Thyroid gland (tissue), 4 donors: Measurements from ENCODE around the gene RPS28. TPM values are rescaled to one million over a fixed set of nuclear protein-coding genes. Genes with fewer than 3 reads are reported as not detected.
"Not testable (repeated sequence)": the region's sequence is repeated elsewhere in the genome, so short reads cannot be mapped to it uniquely, and the experiment has no call there.

Experiments
- DNase-seq, 2 donors: peaks; one replicate each; pipeline ENCODE4 v3.0.0-alpha.2; 2019
- H3K27ac ChIP-seq, 3 donors: fragments of 200-600 bp; sonication (generic); 1 replicate in 2 of 3; 2 replicates in 1 of 3; pipeline ENCODE4 v1.5.1; 2016 to 2019; ENCODE audit warnings: mild to moderate bottlenecking in 1 of 3, moderate library complexity in 1 of 3
- H3K27me3 ChIP-seq: fragments of 200-600 bp; sonication (generic); one replicate; pipeline ENCODE4 v1.5.1; 2019
- H3K36me3 ChIP-seq, 2 donors: fragments of 200-600 bp; sonication (generic); one replicate each; pipeline ENCODE4 v1.5.1; 2016 to 2019
- H3K4me1 ChIP-seq, 2 donors: fragments of 200-600 bp; sonication (generic); one replicate each; pipeline ENCODE4 v1.5.1; 2017 to 2019
- H3K4me3 ChIP-seq, 3 donors: fragments of 200-600 bp; sonication (generic); replicated peaks in 1 of 3; 1 replicate in 2 of 3; 2 replicates in 1 of 3; pipeline ENCODE4 v1.5.1; 2016; ENCODE audit warnings: mild to moderate bottlenecking in 1 of 3
- H3K9me3 ChIP-seq: fragments of 200-600 bp; sonication (generic); one replicate; pipeline ENCODE4 v1.5.1; 2017
- CTCF ChIP-seq, 6 experiments: fragments of 200-600 bp in 3 of 6; fragments of 450-650 bp in 3 of 6; sonication (generic) in 3 of 6; IDR thresholded peaks; one replicate each; pipeline ENCODE4 v1.5.1; 2016 to 2019; ENCODE audit warnings: antibody characterized with exemption in 6 of 6, mild to moderate bottlenecking in 2 of 6, inconsistent platforms in 1 of 6, moderate library complexity in 1 of 6
- POLR2A ChIP-seq, 2 donors: fragments of 450-650 bp; IDR thresholded peaks; one replicate each; pipeline ENCODE4 v1.6.1; 2017; ENCODE audit warnings: antibody characterized with exemption in 2 of 2, mild to moderate bottlenecking in 2 of 2, moderate library complexity in 1 of 2
- WGBS, 2 donors: methylation state at CpG; one replicate each; pipeline ENCODE4 v1.1.5; 2017; 5-methylcytosine and 5-hydroxymethylcytosine counted together
- intact Hi-C: fragments of 100-400 bp; cut with DNase I; formaldehyde crosslinking; loops from one replicate; pipeline ENCODE4 v1.15.1; 2023
- total RNA-seq, 4 donors: library from RNA; depleted of rRNA; stranded (reverse); fragments of >200 nt; gene quantifications; one replicate each; pipeline ENCODE4 v1.2.3, GENCODE V29; 2016

RPS28 gene
- total RNA-seq, 4 donors from 2014 or later, result 262 to 525 (median 420) TPM

DNA sequence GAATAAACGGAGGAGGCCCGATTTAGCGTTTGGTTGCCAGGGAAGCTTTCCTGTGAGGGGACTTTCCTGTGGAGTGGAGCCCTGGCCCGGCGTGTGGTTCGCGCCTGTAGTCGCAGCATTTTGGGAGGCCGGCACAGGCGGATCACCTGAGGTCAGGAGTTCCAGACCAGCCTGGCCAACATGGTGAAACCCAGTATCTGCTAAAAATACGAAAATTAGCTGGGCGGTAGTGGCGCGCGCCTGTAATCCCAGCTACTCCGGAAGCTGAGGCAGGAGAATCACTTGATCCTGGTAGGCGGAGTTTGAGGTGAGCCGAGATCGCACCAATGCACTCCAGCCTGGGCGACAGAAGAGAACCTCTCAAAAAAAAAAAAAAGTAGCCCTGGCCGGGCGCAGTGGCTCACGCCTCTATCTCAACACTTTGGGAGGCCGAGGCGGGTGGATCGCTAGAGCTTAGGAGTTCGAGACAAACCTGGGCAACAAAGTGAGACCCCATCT is 14.8 kb downstream of the RPS28 start:
- intact Hi-C loops, result loop anchor here (10.0 kb wide), 1 partner anchor 249 kb away; no protein-coding TSS in a partner anchor
- peak; percentile 28 to 33 for DNase-seq

DNA sequence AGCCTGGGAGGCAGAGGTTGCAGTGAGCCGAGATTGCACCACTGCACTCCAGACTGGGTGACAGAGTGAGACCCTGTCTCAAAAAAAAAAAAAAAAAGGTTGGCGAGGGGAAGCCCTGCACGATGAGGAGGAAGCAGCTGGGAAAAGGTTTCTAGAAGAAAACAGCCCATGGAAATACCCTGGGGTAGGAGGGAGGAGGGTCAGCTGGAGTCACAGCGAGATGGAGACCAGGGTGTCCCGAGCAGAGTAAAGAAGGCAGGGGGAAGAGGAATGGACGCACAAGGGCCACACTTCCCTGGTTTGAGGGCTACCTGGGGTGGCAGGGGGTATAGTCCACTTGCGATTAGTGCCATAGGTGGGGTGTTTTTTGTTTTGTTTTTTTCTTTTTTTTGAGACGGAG is 15.4 kb downstream of the RPS28 start:
- TF ChIP-seq CTCF (IDR thresholded peaks at IDR 0.05), result no peak
- TF ChIP-seq POLR2A (IDR thresholded peaks at IDR 0.05), result no peak
- no peak overlapping the region for H3K4me3 ChIP-seq
- no peak overlapping the region for H3K27ac ChIP-seq
- H3K9me3 ChIP-seq, result no peaks in the 10 kb centered on the region
- H3K36me3 ChIP-seq, result no peaks in the 10 kb centered on the region
- intact Hi-C loops, result loop anchor here (10.0 kb wide), 1 partner anchor 248 kb away; no protein-coding TSS in a partner anchor
- 64 to 67% methylated on average over 8 of the region's 8 CpGs for WGBS, 2 donors
- peaks cover 0 to 20% of the 10 kb centered on the region in 2 donors for H3K4me1 ChIP-seq
- H3K27me3 ChIP-seq, result no peaks in the 10 kb centered on the region
- no peak for DNase-seq

More for the DNA sequence above, 14.8 kb downstream of the RPS28 start:
- no peaks in the 10 kb centered on the region for H3K9me3 ChIP-seq
- 27 to 40% methylated on average over 26 to 27 of the region's 27 CpGs for WGBS, 2 donors
- no peaks in the 10 kb centered on the region for H3K27me3 ChIP-seq
- H3K4me3 ChIP-seq, result no peak overlapping the region
- TF ChIP-seq POLR2A (IDR thresholded peaks at IDR 0.05), result no peak
- TF ChIP-seq CTCF (IDR thresholded peaks at IDR 0.05), result no peak
- H3K4me1 ChIP-seq, result peaks cover 0 to 20% of the 10 kb centered on the region in 2 donors
- H3K36me3 ChIP-seq, result no peaks in the 10 kb centered on the region
- no peak overlapping the region for H3K27ac ChIP-seq

GRCh38 chr19:8337728-8338127 is 16.4 kb downstream of the RPS28 start:
- intact Hi-C loops, result loop anchor here (10.0 kb wide), 1 partner anchor 247 kb away; no protein-coding TSS in a partner anchor
- no peaks in the 10 kb centered on the region for H3K36me3 ChIP-seq
- H3K4me1 ChIP-seq, result peaks cover 2 to 24% of the 10 kb centered on the region in 2 donors
- no peak for DNase-seq
- H3K4me3 ChIP-seq, result no peak overlapping the region
- H3K27me3 ChIP-seq, result no peaks in the 10 kb centered on the region
- 72 to 78% methylated on average over 7 of the region's 7 CpGs for WGBS, 2 donors
- TF ChIP-seq CTCF (IDR thresholded peaks at IDR 0.05) (no peak), POLR2A (IDR thresholded peaks at IDR 0.05) (no peak)
- H3K9me3 ChIP-seq, result no peaks in the 10 kb centered on the region
- no peak overlapping the region for H3K27ac ChIP-seq

GRCh38 chr19:8338835-8339234 is 17.5 kb downstream of the RPS28 start:
- H3K27me3 ChIP-seq, result no peaks in the 10 kb centered on the region
- no peaks in the 10 kb centered on the region for H3K36me3 ChIP-seq
- 49 to 59% methylated on average over 6 of the region's 6 CpGs for WGBS, 2 donors
- H3K27ac ChIP-seq, result no peak overlapping the region
- intact Hi-C loops, result loop anchor here (10.0 kb wide), 1 partner anchor 246 kb away; no protein-coding TSS in a partner anchor
- TF ChIP-seq CTCF (IDR thresholded peaks at IDR 0.05), result no peak
- TF ChIP-seq POLR2A (IDR thresholded peaks at IDR 0.05), result no peak
- H3K4me3 ChIP-seq, result no peak overlapping the region
- no peaks in the 10 kb centered on the region for H3K9me3 ChIP-seq
- H3K4me1 ChIP-seq, result peaks cover 8 to 16% of the 10 kb centered on the region in 2 donors
- no peak for DNase-seq

GRCh38 chr19:8340341-8341096 is 19.2 kb downstream of the RPS28 start:
- Histone ChIP-seq H3K36me3 (no peaks in the 10 kb centered on the region), H3K4me3 (no peak overlapping the region), H3K27me3 (no peaks in the 10 kb centered on the region), H3K9me3 (no peaks in the 10 kb centered on the region), H3K27ac (peak overlapping the region in 1 of 3 donors; percentile 73), H3K4me1 (peaks cover 6 to 8% of the 10 kb centered on the region in 2 donors)
- intact Hi-C loops, result loop anchor here (10.0 kb wide), 1 partner anchor 104 kb away; the partner anchor contains the start of gene HNRNPM
- 46 to 56% methylated on average over 15 of the region's 15 CpGs for WGBS, 2 donors
- TF ChIP-seq CTCF (IDR thresholded peaks at IDR 0.05) (peak in 1 of 6 experiments; percentile 11), POLR2A (IDR thresholded peaks at IDR 0.05) (no peak)
- peak; percentile 32 to 40 for DNase-seq

GRCh38 chr19:8341504-8341903 is 20.2 kb downstream of the RPS28 start:
- H3K4me3 ChIP-seq, result not testable (repeated sequence)

More at GRCh38 chr19:8341504-8341903, 20.2 kb downstream of the RPS28 start:
- H3K27me3 ChIP-seq, DNase-seq, H3K4me1 ChIP-seq, H3K36me3 ChIP-seq, H3K9me3 ChIP-seq: not testable (repeated sequence)
- peak overlapping the region in 1 of 3 donors; percentile 73 for H3K27ac ChIP-seq
- intact Hi-C loops, result loop anchor here (10.0 kb wide), 1 partner anchor 103 kb away; the partner anchor contains the start of gene HNRNPM
- 88 to 96% methylated on average over 4 of the region's 4 CpGs for WGBS, 2 donors
